BJ (cell line): ENCODE measurements around the gene SPDYC. TPM values are rescaled to one million over a fixed set of nuclear protein-coding genes. Genes with fewer than 3 reads are reported as not detected.

Source experiments
- CTCF ChIA-PET: fragments of 350-600 bp; formaldehyde crosslinking; extraction: SDS; loops from one replicate; lab custom pipeline; 2021; ENCODE audit warnings: antibody characterized with exemption, inconsistent platforms; lab: Yijun Ruan, JAX
- POLR2A ChIA-PET: fragments of 300-600 bp; sonication (Branson Sonifier 250); formaldehyde crosslinking; extraction: SDS; loops from one replicate; lab custom pipeline; 2021; ENCODE audit warnings: antibody characterized with exemption; lab: Charles Lee
- DNase-seq: peaks from one replicate; pipeline ENCODE4 v3.0.0-alpha.2; 2011; ENCODE audit warnings: low read depth
- H3K27me3 ChIP-seq: 2 replicates; pipeline ENCODE4 v1.6.0; 2011; ENCODE audit warnings: low read length; ENCODE audit not compliant: control insufficient read depth, insufficient read depth
- H3K36me3 ChIP-seq: 2 replicates; pipeline ENCODE4 v1.5.1; 2011; ENCODE audit warnings: low read length; ENCODE audit not compliant: control insufficient read depth, insufficient read depth
- H3K4me3 ChIP-seq: 2 replicates; pipeline ENCODE4 v1.5.1; 2011; ENCODE audit warnings: low read depth, mild to moderate bottlenecking, control low read depth, low read length
- polyA plus RNA-seq: library from polyadenylated mRNA; depleted of rRNA; stranded (reverse); fragments of >200 nt; gene quantifications from 2 replicates; pipeline ENCODE4 v1.2.3, GENCODE V29; 2011
- TF ChIP-seq, protein P1 (sequence below): IDR thresholded peaks from 2 replicates; pipeline ENCODE4 v1.5.1; 2011; ENCODE audit warnings: low read depth, mild to moderate bottlenecking, control low read depth, inconsistent platforms, low read length, moderate library complexity; ENCODE audit not compliant: insufficient read depth

SPDYC gene
- polyA plus RNA-seq, 1 experiment = not detected

DNA sequence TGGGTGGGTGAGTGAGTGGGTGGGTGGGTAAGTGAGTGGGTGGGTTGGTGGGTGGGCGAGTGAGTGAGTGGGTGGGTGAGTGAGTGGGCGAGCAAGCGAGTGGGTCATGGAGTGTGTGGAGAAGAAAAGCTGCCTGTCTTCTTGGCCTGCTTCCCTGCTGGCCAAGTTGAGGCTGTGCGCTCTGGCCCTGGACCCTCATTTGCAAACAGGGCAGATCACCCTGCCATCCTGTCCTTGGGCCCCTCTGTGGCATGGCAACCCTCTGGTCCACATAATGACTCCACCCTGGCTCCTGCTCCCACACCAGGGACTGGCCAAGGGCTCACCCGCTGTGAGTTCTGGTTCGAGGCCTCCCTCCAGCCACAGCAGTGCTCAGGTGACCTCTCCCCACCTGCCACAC, 46.8 kb downstream of the SPDYC start:
- TF ChIP-seq, protein P1, sequence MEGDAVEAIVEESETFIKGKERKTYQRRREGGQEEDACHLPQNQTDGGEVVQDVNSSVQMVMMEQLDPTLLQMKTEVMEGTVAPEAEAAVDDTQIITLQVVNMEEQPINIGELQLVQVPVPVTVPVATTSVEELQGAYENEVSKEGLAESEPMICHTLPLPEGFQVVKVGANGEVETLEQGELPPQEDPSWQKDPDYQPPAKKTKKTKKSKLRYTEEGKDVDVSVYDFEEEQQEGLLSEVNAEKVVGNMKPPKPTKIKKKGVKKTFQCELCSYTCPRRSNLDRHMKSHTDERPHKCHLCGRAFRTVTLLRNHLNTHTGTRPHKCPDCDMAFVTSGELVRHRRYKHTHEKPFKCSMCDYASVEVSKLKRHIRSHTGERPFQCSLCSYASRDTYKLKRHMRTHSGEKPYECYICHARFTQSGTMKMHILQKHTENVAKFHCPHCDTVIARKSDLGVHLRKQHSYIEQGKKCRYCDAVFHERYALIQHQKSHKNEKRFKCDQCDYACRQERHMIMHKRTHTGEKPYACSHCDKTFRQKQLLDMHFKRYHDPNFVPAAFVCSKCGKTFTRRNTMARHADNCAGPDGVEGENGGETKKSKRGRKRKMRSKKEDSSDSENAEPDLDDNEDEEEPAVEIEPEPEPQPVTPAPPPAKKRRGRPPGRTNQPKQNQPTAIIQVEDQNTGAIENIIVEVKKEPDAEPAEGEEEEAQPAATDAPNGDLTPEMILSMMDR = no peak

DNA sequence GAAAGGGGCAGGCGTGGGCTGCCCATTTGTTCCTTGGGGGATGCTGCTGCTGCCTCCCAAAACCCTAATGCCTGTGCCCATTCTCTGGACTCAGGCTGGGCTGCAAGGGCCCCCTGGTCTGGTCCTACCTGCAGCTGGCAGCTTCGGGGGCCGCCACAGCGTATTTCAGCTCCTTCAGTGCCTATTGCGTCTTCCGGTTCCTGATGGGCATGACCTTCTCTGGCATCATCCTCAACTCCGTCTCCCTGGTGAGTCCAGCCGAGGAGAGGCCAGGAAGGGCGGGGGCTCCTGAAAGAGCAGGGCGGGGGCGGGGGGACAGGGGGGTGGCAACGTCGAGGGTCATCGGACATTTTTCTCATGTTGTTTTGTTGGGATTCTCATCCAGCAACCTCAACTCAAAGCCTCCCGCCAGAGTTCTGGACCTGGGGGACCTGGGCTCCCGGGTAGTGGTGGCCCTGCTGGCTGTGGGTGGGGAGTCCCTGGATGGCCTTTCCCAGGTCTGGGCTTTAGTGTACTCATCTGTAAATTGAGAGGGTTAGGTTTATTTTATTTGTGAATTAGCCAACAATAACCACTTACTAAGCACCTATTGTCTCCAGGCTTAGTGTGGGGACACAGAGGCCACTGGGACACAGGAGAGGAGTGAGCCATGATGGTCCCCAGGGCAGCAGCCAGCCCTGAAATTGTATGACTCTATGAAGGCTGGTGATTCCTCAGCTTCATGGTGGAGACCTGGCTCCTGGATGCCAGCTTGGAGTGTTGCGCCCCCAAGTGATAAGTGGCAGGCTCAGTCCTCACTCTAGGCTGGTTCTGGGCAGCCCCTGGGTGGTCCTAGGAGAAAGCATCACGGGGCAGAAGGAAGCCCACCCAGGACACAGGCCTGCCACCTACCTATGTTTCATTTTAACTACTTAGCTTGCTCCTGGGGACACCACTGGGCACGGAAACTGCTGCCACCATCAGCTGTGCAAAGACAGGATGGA, 47.7 kb downstream of the SPDYC start:
- Histone ChIP-seq H3K4me3 (no peak overlapping the region), H3K36me3 (no peaks in the 10 kb centered on the region; the same call in 1 of the 2 replicates), H3K27me3 (no peaks in the 10 kb centered on the region)
- TF ChIP-seq, protein P1 = no peak
- ChIA-PET CTCF (interaction anchor here (0.6 to 1.0 kb wide), 2 partner anchors 10 to 34 kb away, joined by 3 read pairs; no protein-coding TSS in a partner anchor), POLR2A (interaction anchor here (0.5 kb wide), 1 partner anchor 106 kb away, joined by 3 read pairs; the partner anchor contains the start of gene TM7SF2)
- no peak for DNase-seq

More for the DNA sequence above, 46.8 kb downstream of the SPDYC start:
- no peak for DNase-seq
- H3K36me3 ChIP-seq = no peaks in the 10 kb centered on the region
- ChIA-PET CTCF (interaction anchor here (0.6 kb wide), 1 partner anchor 33 kb away, joined by 3 read pairs; no protein-coding TSS in a partner anchor), POLR2A (no interaction called here)
- H3K27me3 ChIP-seq = no peaks in the 10 kb centered on the region
- H3K4me3 ChIP-seq = no peak overlapping the region

DNA sequence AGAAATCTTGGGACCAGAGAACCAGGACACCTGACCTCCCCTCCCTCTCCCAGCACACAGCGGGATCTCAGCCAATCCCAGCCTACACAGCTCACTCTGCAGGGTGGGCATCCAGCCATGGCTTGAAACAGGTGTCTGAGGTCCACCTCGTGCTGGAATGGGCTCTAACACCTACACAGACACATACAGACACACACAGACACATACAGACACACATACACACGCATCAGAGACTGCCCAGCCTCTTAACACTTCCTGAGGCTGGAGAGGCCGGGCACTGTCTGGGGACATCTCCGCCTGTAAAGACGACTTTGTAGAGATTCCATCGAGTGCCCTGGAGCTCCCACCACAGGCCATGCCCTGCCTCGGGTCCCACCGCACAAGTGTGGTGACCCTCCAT, 48.4 kb downstream of the SPDYC start:
- no peak overlapping the region for H3K4me3 ChIP-seq
- TF ChIP-seq, protein P1 = no peak
- ChIA-PET CTCF (interaction anchor here (1.0 kb wide), 1 partner anchor 11 kb away, joined by 3 read pairs; no protein-coding TSS in a partner anchor), POLR2A (no interaction called here)
- no peaks in the 10 kb centered on the region for H3K27me3 ChIP-seq
- H3K36me3 ChIP-seq = peaks cover 2% of the 10 kb centered on the region
- no peak for DNase-seq

DNA sequence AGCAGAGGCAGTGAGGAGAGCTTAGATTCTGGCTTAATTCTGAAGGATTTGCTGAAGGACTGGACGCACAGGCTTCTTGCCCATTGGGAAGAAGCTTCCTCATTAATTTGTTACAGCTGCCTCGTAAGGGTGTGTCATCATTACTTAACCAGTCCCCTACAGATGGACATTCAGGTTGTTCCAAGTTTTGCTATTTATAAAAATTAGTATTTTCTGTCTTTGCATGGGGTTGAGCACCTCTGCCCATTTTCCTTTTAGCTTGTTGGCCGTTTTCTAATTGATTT, 49.8 kb downstream of the SPDYC start:
- peak; percentile 42 for DNase-seq
- TF ChIP-seq, protein P1 = no peak
- no peaks in the 10 kb centered on the region for H3K27me3 ChIP-seq
- H3K4me3 ChIP-seq = no peak overlapping the region
- ChIA-PET CTCF (interaction anchor here (0.8 to 1.9 kb wide), 3 partner anchors 14 to 112 kb away, joined by 4 to 8 read pairs (median 4); no protein-coding TSS in a partner anchor), POLR2A (no interaction called here)
- peaks cover 2% of the 10 kb centered on the region for H3K36me3 ChIP-seq

DNA sequence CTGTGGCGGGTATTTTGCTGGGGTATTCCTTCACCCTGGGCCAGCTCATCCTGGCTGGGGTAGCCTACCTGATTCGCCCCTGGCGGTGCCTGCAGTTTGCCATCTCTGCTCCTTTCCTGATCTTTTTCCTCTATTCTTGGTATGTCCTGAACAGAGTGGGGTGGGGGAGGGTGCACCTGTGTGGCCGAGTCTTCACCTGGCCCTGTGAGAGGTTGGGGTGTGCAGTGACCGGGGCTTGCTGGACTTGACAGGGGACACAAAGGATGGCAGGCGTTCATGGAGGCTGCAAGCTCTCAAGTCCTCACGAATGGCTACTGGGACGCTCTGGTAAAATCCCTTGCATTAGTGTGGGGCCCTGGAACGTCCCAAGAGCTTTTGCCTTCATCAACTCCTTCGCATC, 51.0 kb downstream of the SPDYC start:
- no peak overlapping the region for H3K4me3 ChIP-seq
- no peak for DNase-seq
- POLR2A ChIA-PET = no interaction called here
- H3K27me3 ChIP-seq = no peaks in the 10 kb centered on the region
- TF ChIP-seq, protein P1 = no peak
- CTCF ChIA-PET = interaction anchor here (1.9 kb wide), 1 partner anchor 15 kb away, joined by 8 read pairs; no protein-coding TSS in a partner anchor
- H3K36me3 ChIP-seq = peaks cover 2% of the 10 kb centered on the region
